Caki2 (cell line): ENCODE data around the gene BEAN1. TPM values are rescaled to one million over a fixed set of nuclear protein-coding genes. Genes with fewer than 3 reads are reported as not detected.
"Not testable (repeated sequence)": the region's sequence is repeated elsewhere in the genome, so short reads cannot be mapped to it uniquely, and the experiment has no call there.

Experiments
- DNase-seq: peaks from one replicate; pipeline ENCODE4 v3.0.0-alpha.2; 2015; ENCODE audit warnings: low read depth
- in situ Hi-C: cut with HindIII; loops from 2 replicates; pipeline ENCODE4 v1.10.0; 2016; ENCODE audit warnings: low sequenced_read_pairs, low pct_unique_long_range_greater_than_20kb, mixed read lengths
- total RNA-seq: library from RNA; depleted of rRNA; stranded (reverse); fragments of >200 nt; shearing (Covaris generic); gene quantifications from 2 replicates; pipeline ENCODE4 v1.2.3, GENCODE V29; 2014; ENCODE audit warnings: low replicate concordance

BEAN1 gene
- total RNA-seq, 1 experiment from 2014 or later: 1.9 TPM

- DNase-seq: no peak
- in situ Hi-C loops: no loop called here
Observed at GRCh38 chr16:66510298-66510697, 83.2 kb downstream of the BEAN1 start.

- in situ Hi-C loops: no loop called here
- no peak for DNase-seq
Observed at GRCh38 chr16:66510711-66511601, 83.9 kb downstream of the BEAN1 start.

GRCh38 chr16:66511602-66512271 lies 84.6 kb downstream of the BEAN1 start:
- in situ Hi-C loops: no loop called here

GRCh38 chr16:66512272-66513110 lies 85.4 kb downstream of the BEAN1 start:
- in situ Hi-C loops: no loop called here
- peak; percentile 48 for DNase-seq

More at GRCh38 chr16:66511602-66512271, 84.6 kb downstream of the BEAN1 start:
- DNase-seq: peak; percentile 94

- DNase-seq: peak; percentile 83
- in situ Hi-C loops: no loop called here
Observed at GRCh38 chr16:66513111-66513723, 86.1 kb downstream of the BEAN1 start.

- DNase-seq, in situ Hi-C loops: not testable (repeated sequence)
Observed at GRCh38 chr16:66514391-66514790, 87.3 kb downstream of the BEAN1 start.

- in situ Hi-C loops, DNase-seq: not testable (repeated sequence)
Observed at GRCh38 chr16:66514980-66515595, 88.0 kb downstream of the BEAN1 start.

- DNase-seq: peak; percentile 71
- in situ Hi-C loops: no loop called here
Observed at GRCh38 chr16:66515596-66516508, 88.8 kb downstream of the BEAN1 start.

GRCh38 chr16:66516509-66516807 lies 89.4 kb downstream of the BEAN1 start:
- in situ Hi-C loops: no loop called here
- no peak for DNase-seq

GRCh38 chr16:66516808-66517585 lies 89.9 kb downstream of the BEAN1 start:
- in situ Hi-C loops: no loop called here
- peak; percentile 99 for DNase-seq

GRCh38 chr16:66517586-66518263 lies 90.6 kb downstream of the BEAN1 start:
- no peak for DNase-seq
- in situ Hi-C loops: no loop called here

GRCh38 chr16:66519482-66520373 lies 92.6 kb downstream of the BEAN1 start:
- in situ Hi-C loops: no loop called here

GRCh38 chr16:66520406-66521170 lies 93.5 kb downstream of the BEAN1 start:
- in situ Hi-C loops: no loop called here
- no peak for DNase-seq

More at GRCh38 chr16:66519482-66520373, 92.6 kb downstream of the BEAN1 start:
- no peak for DNase-seq

- DNase-seq: no peak
- in situ Hi-C loops: no loop called here
Observed at GRCh38 chr16:66521252-66521713, 94.2 kb downstream of the BEAN1 start.
